ENCODE results near the gene NMNAT2.

DNA sequence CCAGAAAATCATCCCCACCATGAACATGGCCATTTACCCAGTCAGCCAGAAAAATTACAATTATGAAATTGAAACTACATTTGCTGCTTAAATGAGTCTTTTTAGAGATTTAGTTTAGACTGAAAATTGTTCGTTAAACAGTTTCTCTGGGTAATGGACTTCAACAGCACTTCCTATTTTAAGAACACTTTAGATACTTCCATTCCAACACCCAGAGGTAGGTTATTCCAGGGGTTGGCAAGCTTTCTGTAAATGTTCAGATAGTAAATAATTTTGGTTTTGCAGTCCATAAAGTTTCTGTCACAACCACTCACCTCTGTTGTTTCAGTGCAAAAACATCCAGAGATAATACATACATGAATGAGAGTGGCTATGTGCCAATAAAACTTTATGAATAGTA, 10.2 kb downstream of the NMNAT2 start:
- TF ChIP-seq, protein P1, sequence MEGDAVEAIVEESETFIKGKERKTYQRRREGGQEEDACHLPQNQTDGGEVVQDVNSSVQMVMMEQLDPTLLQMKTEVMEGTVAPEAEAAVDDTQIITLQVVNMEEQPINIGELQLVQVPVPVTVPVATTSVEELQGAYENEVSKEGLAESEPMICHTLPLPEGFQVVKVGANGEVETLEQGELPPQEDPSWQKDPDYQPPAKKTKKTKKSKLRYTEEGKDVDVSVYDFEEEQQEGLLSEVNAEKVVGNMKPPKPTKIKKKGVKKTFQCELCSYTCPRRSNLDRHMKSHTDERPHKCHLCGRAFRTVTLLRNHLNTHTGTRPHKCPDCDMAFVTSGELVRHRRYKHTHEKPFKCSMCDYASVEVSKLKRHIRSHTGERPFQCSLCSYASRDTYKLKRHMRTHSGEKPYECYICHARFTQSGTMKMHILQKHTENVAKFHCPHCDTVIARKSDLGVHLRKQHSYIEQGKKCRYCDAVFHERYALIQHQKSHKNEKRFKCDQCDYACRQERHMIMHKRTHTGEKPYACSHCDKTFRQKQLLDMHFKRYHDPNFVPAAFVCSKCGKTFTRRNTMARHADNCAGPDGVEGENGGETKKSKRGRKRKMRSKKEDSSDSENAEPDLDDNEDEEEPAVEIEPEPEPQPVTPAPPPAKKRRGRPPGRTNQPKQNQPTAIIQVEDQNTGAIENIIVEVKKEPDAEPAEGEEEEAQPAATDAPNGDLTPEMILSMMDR (IDR thresholded peaks at IDR 0.05): no peak
- TF ChIP-seq POLR2A (IDR thresholded peaks at IDR 0.05) (no peak), EP300 (IDR thresholded peaks at IDR 0.05) (no peak), POLR2AphosphoS5 (IDR thresholded peaks at IDR 0.05) (no peak)
